GM23248 (cell line): ENCODE measurements around the gene TOE1.
"Not testable (repeated sequence)": the region's sequence is repeated elsewhere in the genome, so short reads cannot be mapped to it uniquely, and the experiment has no call there.

Source experiments
- EZH2 ChIP-seq: fragments of 200-600 bp; sonication (generic); IDR thresholded peaks from 2 replicates; pipeline ENCODE4 v1.6.1; 2018; ENCODE audit warnings: antibody characterized with exemption, mild to moderate bottlenecking; ENCODE audit not compliant: insufficient read depth, poor library complexity, severe bottlenecking
- EZH2phosphoT487 ChIP-seq: fragments of 200-600 bp; sonication (generic); IDR thresholded peaks from 2 replicates; pipeline ENCODE4 v1.6.1; 2018; ENCODE audit warnings: antibody characterized with exemption, moderate library complexity, mild to moderate bottlenecking, low read depth; ENCODE audit not compliant: insufficient read depth

DNA sequence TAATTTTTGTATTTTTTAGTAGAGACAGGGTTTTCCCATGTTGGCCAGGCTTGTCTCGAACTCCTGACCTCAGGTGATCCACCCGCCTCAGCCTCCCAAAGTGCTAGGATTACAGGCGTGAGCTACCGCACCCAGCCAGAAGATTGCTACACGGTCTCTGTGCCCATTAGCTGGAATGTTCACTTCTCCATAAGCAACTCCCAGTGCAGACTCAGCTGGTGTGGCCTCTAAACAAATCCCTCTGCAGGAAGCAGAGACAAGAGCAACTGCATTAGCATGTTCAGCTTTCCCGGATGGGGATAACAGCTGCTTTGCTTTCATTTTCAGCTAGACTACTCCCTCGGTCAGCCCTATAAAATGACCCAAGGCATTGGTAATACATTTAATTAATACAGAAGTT is 21.0 kb downstream of the TOE1 start:
- not testable (repeated sequence) for TF ChIP-seq EZH2, EZH2phosphoT487
